ENCODE data around the gene C1S.

The C1S gene

DNA sequence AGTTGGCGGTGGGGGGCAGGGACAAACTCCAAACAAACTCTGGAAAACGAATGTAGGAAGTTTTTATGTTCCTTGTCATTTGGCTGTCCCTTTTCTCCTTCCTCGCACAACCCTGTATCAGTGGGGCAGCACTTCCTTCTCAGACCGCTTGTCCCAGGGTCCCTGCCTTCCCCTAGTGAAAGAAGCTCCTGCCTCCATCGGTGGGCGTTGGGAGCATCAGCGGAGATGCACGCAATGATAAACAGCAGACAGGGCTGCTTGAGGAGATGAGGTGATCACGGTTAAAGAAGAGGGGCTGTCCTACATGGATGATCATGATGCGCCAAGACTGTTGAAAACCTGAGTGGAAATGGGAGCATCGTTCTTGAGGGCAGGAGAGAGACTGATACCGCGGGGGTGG lies 620 bp downstream of the C1S start:
- Histone ChIP-seq H3K4me1 (ENCODE audit: control insufficient read depth in 1 of 2, insufficient read depth in 2 of 2, low read length in 2 of 2) (no peaks in the 10 kb centered on the region), H3K36me3 (ENCODE audit: control insufficient read depth in 1 of 2, insufficient read depth in 2 of 2, low read length in 2 of 2) (no peaks in the 10 kb centered on the region), H3K27me3 (ENCODE audit: control insufficient read depth in 1 of 2, insufficient read depth in 2 of 2, low read length in 2 of 2) (no peaks in the 10 kb centered on the region), H3K27ac (ENCODE audit: low read depth, low read length) (no peak overlapping the region), H3K9me3 (ENCODE audit: control insufficient read depth in 1 of 2, low read length in 2 of 2) (no peaks in the 10 kb centered on the region), H3K9ac (ENCODE audit: low read depth in 1 of 2, low read length in 2 of 2) (peak overlapping the region; percentile 21 to 29), H3K4me3 (ENCODE audit: low read depth in 1 of 2, low read length in 2 of 2) (peak overlapping the region; percentile 56 to 57)

DNA sequence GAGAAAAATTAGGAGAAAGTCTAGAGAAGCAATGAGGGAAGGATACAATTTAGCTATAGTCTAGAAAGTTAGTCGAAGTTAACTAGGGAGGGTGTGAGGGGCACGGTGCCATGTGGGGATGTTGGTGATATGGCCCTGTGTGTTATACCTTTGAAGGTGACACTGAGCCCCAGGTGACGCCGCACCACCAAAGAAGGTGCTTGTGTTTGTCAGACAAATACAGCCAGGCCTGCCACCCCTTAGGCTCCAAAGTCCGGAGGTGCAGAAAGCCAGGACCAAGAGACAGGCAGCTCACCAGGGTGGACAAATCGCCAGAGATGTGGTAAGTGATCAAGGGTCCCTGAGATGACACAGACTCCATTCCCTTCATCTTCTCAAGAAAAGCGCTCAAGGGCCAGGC lies 1.1 kb downstream of the C1S start:
- peak overlapping the region; percentile 21 to 29 for H3K9ac ChIP-seq (ENCODE audit: low read depth in 1 of 2, low read length in 2 of 2)
- H3K27ac ChIP-seq (ENCODE audit: low read depth, low read length), result no peak overlapping the region
- H3K36me3 ChIP-seq (ENCODE audit: control insufficient read depth in 1 of 2, insufficient read depth in 2 of 2, low read length in 2 of 2), result no peaks in the 10 kb centered on the region
- peak overlapping the region; percentile 56 to 57 for H3K4me3 ChIP-seq (ENCODE audit: low read depth in 1 of 2, low read length in 2 of 2)
- no peaks in the 10 kb centered on the region for H3K9me3 ChIP-seq (ENCODE audit: control insufficient read depth in 1 of 2, low read length in 2 of 2)
- no peaks in the 10 kb centered on the region for H3K4me1 ChIP-seq (ENCODE audit: control insufficient read depth in 1 of 2, insufficient read depth in 2 of 2, low read length in 2 of 2)
- no peaks in the 10 kb centered on the region for H3K27me3 ChIP-seq (ENCODE audit: control insufficient read depth in 1 of 2, insufficient read depth in 2 of 2, low read length in 2 of 2)

DNA sequence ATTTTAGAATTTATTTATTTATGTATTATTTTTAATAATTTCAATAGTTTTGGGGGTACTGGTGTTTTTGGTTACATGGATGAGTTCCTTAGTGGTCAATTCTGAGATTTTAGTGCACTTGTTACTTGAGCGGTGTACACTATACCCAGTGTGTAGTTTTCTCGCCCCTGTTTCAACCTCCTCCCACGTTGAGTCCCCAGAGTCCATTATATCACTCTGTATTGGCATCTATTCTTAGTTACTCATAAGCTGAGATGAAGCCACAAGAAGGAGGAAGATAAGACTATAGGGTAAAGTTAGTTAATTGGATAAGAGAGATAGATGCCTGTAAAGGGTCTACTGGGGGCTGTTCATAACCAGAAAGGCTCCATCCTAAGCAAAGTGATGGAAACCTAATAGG lies 4.0 kb downstream of the C1S start:
- no peaks in the 10 kb centered on the region for H3K4me1 ChIP-seq (ENCODE audit: control insufficient read depth in 1 of 2, insufficient read depth in 2 of 2, low read length in 2 of 2)
- no peak overlapping the region for H3K9ac ChIP-seq (ENCODE audit: low read depth in 1 of 2, low read length in 2 of 2)
- H3K4me3 ChIP-seq (ENCODE audit: low read depth in 1 of 2, low read length in 2 of 2), result no peak overlapping the region
- H3K27ac ChIP-seq (ENCODE audit: low read depth, low read length), result no peak overlapping the region
- no peaks in the 10 kb centered on the region for H3K36me3 ChIP-seq (ENCODE audit: control insufficient read depth in 1 of 2, insufficient read depth in 2 of 2, low read length in 2 of 2)
- H3K27me3 ChIP-seq (ENCODE audit: control insufficient read depth in 1 of 2, insufficient read depth in 2 of 2, low read length in 2 of 2), result no peaks in the 10 kb centered on the region
- no peaks in the 10 kb centered on the region for H3K9me3 ChIP-seq (ENCODE audit: control insufficient read depth in 1 of 2, low read length in 2 of 2)

DNA sequence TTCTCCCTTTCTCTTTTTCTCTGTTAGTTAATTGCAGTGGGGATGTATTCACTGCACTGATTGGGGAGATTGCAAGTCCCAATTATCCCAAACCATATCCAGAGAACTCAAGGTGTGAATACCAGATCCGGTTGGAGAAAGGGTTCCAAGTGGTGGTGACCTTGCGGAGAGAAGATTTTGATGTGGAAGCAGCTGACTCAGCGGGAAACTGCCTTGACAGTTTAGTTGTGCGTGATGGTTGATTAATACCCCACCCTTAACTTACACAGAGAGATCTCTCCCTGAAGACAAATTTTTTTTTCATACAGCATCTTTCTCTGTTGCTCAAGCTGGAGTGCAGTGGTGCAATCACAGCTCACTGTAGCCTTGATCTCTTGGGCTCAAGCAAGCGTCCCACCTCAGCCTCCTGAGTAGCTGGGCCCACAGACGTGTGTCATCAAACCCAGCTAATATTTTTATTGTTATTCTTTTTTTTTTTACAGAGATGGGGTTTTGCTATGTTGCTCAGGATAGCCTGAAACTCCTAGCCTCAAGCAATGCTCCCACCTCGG lies 4.6 kb downstream of the C1S start:
- Histone ChIP-seq H3K4me1 (ENCODE audit: control insufficient read depth in 1 of 2, insufficient read depth in 2 of 2, low read length in 2 of 2) (no peaks in the 10 kb centered on the region), H3K36me3 (ENCODE audit: control insufficient read depth in 1 of 2, insufficient read depth in 2 of 2, low read length in 2 of 2) (no peaks in the 10 kb centered on the region), H3K9me3 (ENCODE audit: control insufficient read depth in 1 of 2, low read length in 2 of 2) (no peaks in the 10 kb centered on the region), H3K4me3 (ENCODE audit: low read depth in 1 of 2, low read length in 2 of 2) (no peak overlapping the region), H3K9ac (ENCODE audit: low read depth in 1 of 2, low read length in 2 of 2) (no peak overlapping the region), H3K27ac (ENCODE audit: low read depth, low read length) (no peak overlapping the region), H3K27me3 (ENCODE audit: control insufficient read depth in 1 of 2, insufficient read depth in 2 of 2, low read length in 2 of 2) (no peaks in the 10 kb centered on the region)

DNA sequence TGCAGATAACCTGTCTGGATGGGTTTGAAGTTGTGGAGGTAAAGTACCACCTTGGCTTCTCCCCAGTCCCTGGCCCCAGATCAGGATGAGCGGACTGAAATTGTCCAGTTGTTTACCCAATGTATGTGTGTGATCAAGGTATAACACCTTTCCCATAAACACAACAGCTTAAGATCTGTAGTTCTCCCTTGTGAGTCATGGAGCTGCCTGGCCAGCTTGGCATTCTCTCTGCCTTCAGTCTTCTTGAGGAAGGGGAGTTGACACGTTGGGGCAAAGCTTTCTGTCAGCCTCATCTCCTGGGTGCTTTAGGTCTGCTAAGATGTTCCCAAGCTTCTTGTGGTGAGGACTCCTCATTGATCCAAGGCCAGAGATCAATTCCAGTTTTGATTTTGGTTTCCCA lies 6.1 kb downstream of the C1S start:
- H3K9ac ChIP-seq (ENCODE audit: low read depth in 1 of 2, low read length in 2 of 2), result no peak overlapping the region
- no peaks in the 10 kb centered on the region for H3K9me3 ChIP-seq (ENCODE audit: control insufficient read depth in 1 of 2, low read length in 2 of 2)
- H3K36me3 ChIP-seq (ENCODE audit: control insufficient read depth in 1 of 2, insufficient read depth in 2 of 2, low read length in 2 of 2), result no peaks in the 10 kb centered on the region
- H3K27me3 ChIP-seq (ENCODE audit: control insufficient read depth in 1 of 2, insufficient read depth in 2 of 2, low read length in 2 of 2), result no peaks in the 10 kb centered on the region
- H3K4me3 ChIP-seq (ENCODE audit: low read depth in 1 of 2, low read length in 2 of 2), result no peak overlapping the region
- no peaks in the 10 kb centered on the region for H3K4me1 ChIP-seq (ENCODE audit: control insufficient read depth in 1 of 2, insufficient read depth in 2 of 2, low read length in 2 of 2)
- H3K27ac ChIP-seq (ENCODE audit: low read depth, low read length), result no peak overlapping the region

DNA sequence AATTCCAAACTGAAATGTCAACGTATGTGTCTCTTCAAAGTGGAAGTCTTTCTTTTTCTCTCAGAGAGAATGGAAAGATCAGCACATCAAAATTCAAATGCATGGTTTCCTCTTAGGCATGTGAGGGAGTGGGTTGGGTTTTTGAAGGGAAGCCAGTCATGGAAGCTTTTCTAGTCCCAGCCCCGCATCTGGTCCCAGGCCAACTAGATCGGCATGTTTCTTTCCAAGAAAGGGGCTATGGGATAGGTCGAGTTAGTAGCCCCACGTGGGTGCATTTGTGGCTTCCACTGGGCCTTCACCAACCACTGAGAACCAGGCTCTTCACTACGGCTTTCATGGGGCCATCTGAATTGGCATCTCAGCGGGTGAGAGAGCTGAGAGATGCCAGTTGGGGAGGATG lies 6.6 kb downstream of the C1S start:
- Histone ChIP-seq H3K9me3 (ENCODE audit: control insufficient read depth in 1 of 2, low read length in 2 of 2) (no peaks in the 10 kb centered on the region), H3K4me1 (ENCODE audit: control insufficient read depth in 1 of 2, insufficient read depth in 2 of 2, low read length in 2 of 2) (no peaks in the 10 kb centered on the region), H3K4me3 (ENCODE audit: low read depth in 1 of 2, low read length in 2 of 2) (no peak overlapping the region), H3K27ac (ENCODE audit: low read depth, low read length) (no peak overlapping the region), H3K9ac (ENCODE audit: low read depth in 1 of 2, low read length in 2 of 2) (no peak overlapping the region), H3K27me3 (ENCODE audit: control insufficient read depth in 1 of 2, insufficient read depth in 2 of 2, low read length in 2 of 2) (no peaks in the 10 kb centered on the region), H3K36me3 (ENCODE audit: control insufficient read depth in 1 of 2, insufficient read depth in 2 of 2, low read length in 2 of 2) (no peaks in the 10 kb centered on the region)

DNA sequence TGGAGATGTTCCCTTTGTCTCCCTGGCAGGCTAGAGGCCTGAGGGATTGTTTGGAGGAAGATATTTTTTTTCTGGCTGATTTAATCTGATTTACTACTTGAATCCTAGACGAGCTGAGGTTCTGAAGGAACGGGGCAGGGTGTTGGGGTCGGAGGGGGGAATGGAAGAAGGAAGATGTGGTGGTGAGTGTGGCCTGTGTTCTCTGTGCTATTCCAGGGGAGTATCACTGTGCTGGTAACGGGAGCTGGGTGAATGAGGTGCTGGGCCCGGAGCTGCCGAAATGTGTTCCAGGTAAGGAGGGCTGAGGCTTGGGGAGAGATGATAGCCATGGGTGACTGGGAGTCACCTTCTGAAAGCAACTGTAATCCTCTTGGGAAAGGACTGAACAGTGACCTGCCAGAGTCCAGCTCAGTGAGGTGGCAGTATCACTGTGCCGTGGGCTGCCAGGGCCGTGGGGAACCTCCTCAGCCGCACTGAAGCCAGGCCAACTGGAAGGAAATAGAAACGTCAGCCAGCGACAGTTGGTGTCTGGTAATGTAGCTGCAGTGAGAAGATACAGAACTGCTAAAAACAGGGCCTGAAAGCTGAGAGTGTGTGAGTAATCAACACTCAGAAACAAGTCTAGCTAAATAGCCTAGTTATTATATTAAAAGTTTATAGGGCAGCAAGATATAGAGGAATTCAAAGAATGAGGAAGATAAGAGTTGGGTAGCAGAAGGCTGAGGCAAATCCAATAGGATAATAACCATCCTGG lies 7.9 kb downstream of the C1S start:
- Histone ChIP-seq H3K4me3 (ENCODE audit: low read depth in 1 of 2, low read length in 2 of 2) (no peak overlapping the region), H3K9me3 (ENCODE audit: control insufficient read depth in 1 of 2, low read length in 2 of 2) (no peaks in the 10 kb centered on the region), H3K27me3 (ENCODE audit: control insufficient read depth in 1 of 2, insufficient read depth in 2 of 2, low read length in 2 of 2) (no peaks in the 10 kb centered on the region), H3K36me3 (ENCODE audit: control insufficient read depth in 1 of 2, insufficient read depth in 2 of 2, low read length in 2 of 2) (no peaks in the 10 kb centered on the region), H3K9ac (ENCODE audit: low read depth in 1 of 2, low read length in 2 of 2) (no peak overlapping the region), H3K4me1 (ENCODE audit: control insufficient read depth in 1 of 2, insufficient read depth in 2 of 2, low read length in 2 of 2) (no peaks in the 10 kb centered on the region), H3K27ac (ENCODE audit: low read depth, low read length) (no peak overlapping the region)

DNA sequence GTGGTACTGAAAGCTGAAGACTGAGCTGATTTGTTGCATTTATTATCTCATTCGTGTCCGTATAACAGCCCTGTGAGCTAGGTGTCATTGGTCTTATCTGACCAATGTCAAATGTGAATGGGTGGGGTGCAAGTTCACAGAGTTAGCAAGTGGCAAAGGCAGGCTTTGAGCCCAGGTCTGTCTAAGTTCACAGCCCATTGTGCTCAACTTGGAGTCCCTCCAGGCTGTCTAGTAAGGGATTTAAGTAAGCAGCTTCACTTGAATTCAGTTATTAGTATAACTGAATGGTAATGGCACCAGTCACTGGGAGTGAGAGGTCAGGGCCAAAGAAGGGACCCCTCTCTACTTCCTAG lies 8.5 kb downstream of the C1S start:
- H3K36me3 ChIP-seq (ENCODE audit: control insufficient read depth in 1 of 2, insufficient read depth in 2 of 2, low read length in 2 of 2), result no peaks in the 10 kb centered on the region
- H3K9me3 ChIP-seq (ENCODE audit: control insufficient read depth in 1 of 2, low read length in 2 of 2), result no peaks in the 10 kb centered on the region
- no peak overlapping the region for H3K4me3 ChIP-seq (ENCODE audit: low read depth in 1 of 2, low read length in 2 of 2)
- no peaks in the 10 kb centered on the region for H3K27me3 ChIP-seq (ENCODE audit: control insufficient read depth in 1 of 2, insufficient read depth in 2 of 2, low read length in 2 of 2)
- H3K4me1 ChIP-seq (ENCODE audit: control insufficient read depth in 1 of 2, insufficient read depth in 2 of 2, low read length in 2 of 2), result no peaks in the 10 kb centered on the region
- no peak overlapping the region for H3K27ac ChIP-seq (ENCODE audit: low read depth, low read length)
- no peak overlapping the region for H3K9ac ChIP-seq (ENCODE audit: low read depth in 1 of 2, low read length in 2 of 2)

DNA sequence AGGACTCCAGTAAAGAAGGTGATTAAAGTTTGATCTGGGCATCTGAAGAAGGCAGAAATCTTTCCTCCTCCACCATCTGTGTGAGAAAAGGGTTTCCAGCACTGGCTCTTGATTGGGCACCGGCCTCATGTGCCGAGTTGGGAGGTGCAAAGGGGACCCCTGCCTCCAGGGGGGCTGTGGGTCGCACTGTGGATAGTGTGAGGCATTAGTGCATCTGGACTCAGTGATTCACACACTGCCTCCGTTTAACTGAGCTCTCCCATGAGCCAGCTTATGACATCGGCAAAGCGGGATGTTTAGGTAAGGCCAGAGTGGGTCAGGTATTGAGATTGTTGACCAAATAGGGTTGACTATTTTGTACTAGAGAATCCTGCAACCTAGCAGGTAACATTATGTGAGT lies 8.9 kb downstream of the C1S start:
- Histone ChIP-seq H3K9me3 (ENCODE audit: control insufficient read depth in 1 of 2, low read length in 2 of 2) (no peaks in the 10 kb centered on the region), H3K9ac (ENCODE audit: low read depth in 1 of 2, low read length in 2 of 2) (no peak overlapping the region), H3K4me3 (ENCODE audit: low read depth in 1 of 2, low read length in 2 of 2) (no peak overlapping the region), H3K4me1 (ENCODE audit: control insufficient read depth in 1 of 2, insufficient read depth in 2 of 2, low read length in 2 of 2) (no peaks in the 10 kb centered on the region), H3K36me3 (ENCODE audit: control insufficient read depth in 1 of 2, insufficient read depth in 2 of 2, low read length in 2 of 2) (no peaks in the 10 kb centered on the region), H3K27ac (ENCODE audit: low read depth, low read length) (no peak overlapping the region), H3K27me3 (ENCODE audit: control insufficient read depth in 1 of 2, insufficient read depth in 2 of 2, low read length in 2 of 2) (no peaks in the 10 kb centered on the region)

DNA sequence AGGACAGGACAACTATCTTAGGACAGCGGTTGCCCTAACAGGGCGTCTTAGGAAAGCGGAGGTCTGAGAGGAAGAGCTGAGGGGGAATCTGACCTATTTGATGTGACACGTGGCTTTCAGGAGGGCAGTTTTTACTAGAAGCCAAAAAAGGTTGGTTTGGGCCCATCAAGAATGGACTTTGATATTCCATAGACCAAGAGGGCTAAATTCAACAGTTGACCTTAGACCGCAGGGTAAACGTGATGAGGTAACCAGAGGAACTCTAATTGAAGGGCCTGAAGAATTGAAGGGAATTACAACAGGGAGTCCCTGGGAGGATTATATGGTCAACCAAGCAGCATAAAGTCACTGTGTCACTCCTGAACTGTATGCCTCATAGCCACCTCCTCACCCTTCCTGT lies 11.5 kb downstream of the C1S start:
- no peak overlapping the region for H3K4me3 ChIP-seq (ENCODE audit: low read depth in 1 of 2, low read length in 2 of 2)
- no peak overlapping the region for H3K9ac ChIP-seq (ENCODE audit: low read depth in 1 of 2, low read length in 2 of 2)
- no peak overlapping the region for H3K27ac ChIP-seq (ENCODE audit: low read depth, low read length)
- no peaks in the 10 kb centered on the region for H3K9me3 ChIP-seq (ENCODE audit: control insufficient read depth in 1 of 2, low read length in 2 of 2)
- no peaks in the 10 kb centered on the region for H3K27me3 ChIP-seq (ENCODE audit: control insufficient read depth in 1 of 2, insufficient read depth in 2 of 2, low read length in 2 of 2)
- no peaks in the 10 kb centered on the region for H3K36me3 ChIP-seq (ENCODE audit: control insufficient read depth in 1 of 2, insufficient read depth in 2 of 2, low read length in 2 of 2)
- H3K4me1 ChIP-seq (ENCODE audit: control insufficient read depth in 1 of 2, insufficient read depth in 2 of 2, low read length in 2 of 2), result no peaks in the 10 kb centered on the region
